Right atrium auricular region (tissue), 2 donors: ENCODE results near the gene PRR16. TPM values are rescaled to one million over a fixed set of nuclear protein-coding genes. Genes with fewer than 3 reads are reported as not detected.

Source experiments
- DNase-seq: peaks from one replicate; pipeline ENCODE4 v3.0.0-alpha.2; 2019; ENCODE audit warnings: low spot score
- H3K27ac ChIP-seq, 2 donors: fragments of 200-600 bp; sonication (generic); 1 replicate in 1 of 2; 2 replicates in 1 of 2; pipeline ENCODE4 v1.5.1; 2016 to 2019
- H3K27me3 ChIP-seq, 2 donors: fragments of 200-600 bp; sonication (generic); one replicate each; pipeline versions ENCODE4 v1.5.1 to v1.6.0; 2017 to 2019
- H3K36me3 ChIP-seq: fragments of 200-600 bp; sonication (generic); one replicate; pipeline ENCODE4 v1.5.1; 2016
- H3K4me1 ChIP-seq, 2 donors: fragments of 200-600 bp; sonication (generic); one replicate each; pipeline versions ENCODE4 v1.5.1 to v1.6.0; 2017 to 2019
- H3K4me3 ChIP-seq, 2 donors: fragments of 200-600 bp; sonication (generic); 1 replicate in 1 of 2; 2 replicates in 1 of 2; pipeline ENCODE4 v1.5.1; 2017 to 2019; ENCODE audit warnings: mild to moderate bottlenecking in 1 of 2, moderate library complexity in 1 of 2
- H3K9me3 ChIP-seq, 2 donors: fragments of 200-600 bp; sonication (generic); one replicate each; pipeline ENCODE4 v1.5.1; 2019
- CTCF ChIP-seq, 2 donors: fragments of 200-600 bp; sonication (generic); IDR thresholded peaks; one replicate each; pipeline ENCODE4 v1.5.1; 2019; ENCODE audit warnings: antibody characterized with exemption in 2 of 2
- total RNA-seq, 2 donors: library from RNA; depleted of rRNA; stranded (reverse); fragments of >200 nt; gene quantifications; one replicate each; pipeline ENCODE4 v1.1.0, GENCODE V29; 2016

Gene PRR16
- total RNA-seq, 2 donors from 2014 or later = 1.7 to 6.3 TPM

GRCh38 chr5:120730214-120730613 lies 266.1 kb downstream of the PRR16 start:
- no peaks in the 10 kb centered on the region for H3K27me3 ChIP-seq
- no peak overlapping the region for H3K4me3 ChIP-seq
- no peak overlapping the region for H3K27ac ChIP-seq
- no peaks in the 10 kb centered on the region for H3K36me3 ChIP-seq
- no peaks in the 10 kb centered on the region for H3K9me3 ChIP-seq
- TF ChIP-seq CTCF (IDR thresholded peaks at IDR 0.05) = no peak
- DNase-seq = no peak
- H3K4me1 ChIP-seq = no peaks in the 10 kb centered on the region

GRCh38 chr5:120734033-120734432 lies 269.9 kb downstream of the PRR16 start:
- no peak for DNase-seq
- H3K36me3 ChIP-seq = no peaks in the 10 kb centered on the region
- H3K4me3 ChIP-seq = no peak overlapping the region
- no peak overlapping the region for H3K27ac ChIP-seq
- H3K27me3 ChIP-seq = no peaks in the 10 kb centered on the region
- TF ChIP-seq CTCF (IDR thresholded peaks at IDR 0.05) = no peak
- H3K4me1 ChIP-seq = no peaks in the 10 kb centered on the region
- no peaks in the 10 kb centered on the region for H3K9me3 ChIP-seq

- Histone ChIP-seq H3K36me3 (no peaks in the 10 kb centered on the region), H3K27me3 (no peaks in the 10 kb centered on the region), H3K4me3 (no peak overlapping the region), H3K27ac (no peak overlapping the region), H3K4me1 (no peaks in the 10 kb centered on the region), H3K9me3 (no peaks in the 10 kb centered on the region)
- TF ChIP-seq CTCF (IDR thresholded peaks at IDR 0.05) = no peak
- no peak for DNase-seq
Observed at GRCh38 chr5:120735076-120735475, 271.0 kb downstream of the PRR16 start.
